ENCODE measurements around the gene TECPR1.

Gene TECPR1

DNA sequence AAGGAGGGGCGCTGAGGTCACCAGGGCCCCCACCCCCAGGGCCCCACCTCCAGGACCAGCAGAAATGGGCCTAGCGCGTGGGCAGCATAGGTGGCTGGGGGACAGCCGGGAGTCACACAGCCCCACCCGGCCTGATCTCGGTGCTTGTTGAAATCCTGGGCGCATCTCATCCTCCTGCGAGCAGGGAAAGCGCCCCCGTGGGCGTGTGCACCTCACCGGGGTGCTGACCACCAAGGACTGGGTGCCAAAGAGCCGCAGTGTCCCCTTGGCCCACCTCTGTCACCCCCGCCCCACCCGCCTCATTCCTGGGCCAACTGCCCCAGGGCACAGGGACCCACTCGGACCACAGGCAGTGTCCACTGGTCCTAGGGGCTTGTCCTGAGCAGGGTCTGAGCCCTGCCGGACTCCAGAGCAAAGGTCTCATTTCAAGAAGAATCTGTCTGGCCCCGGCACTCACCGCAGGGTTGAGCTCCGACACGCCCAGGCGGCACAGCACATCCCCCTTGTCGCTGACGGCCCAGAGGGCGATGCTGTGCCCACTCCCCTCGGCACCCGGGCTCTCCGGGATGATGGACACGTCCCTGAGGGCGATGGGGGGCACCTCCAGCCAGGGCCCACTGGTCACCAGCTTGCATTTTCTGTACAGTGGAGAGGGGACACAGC, 29.4 kb downstream of the TECPR1 start (continued):
- TF ChIP-seq ZNF221 (tag by site-specific recombination; IDR thresholded peaks at IDR 0.05; ENCODE audit: borderline replicate concordance) = no peak
- TF ChIP-seq, protein P1, sequence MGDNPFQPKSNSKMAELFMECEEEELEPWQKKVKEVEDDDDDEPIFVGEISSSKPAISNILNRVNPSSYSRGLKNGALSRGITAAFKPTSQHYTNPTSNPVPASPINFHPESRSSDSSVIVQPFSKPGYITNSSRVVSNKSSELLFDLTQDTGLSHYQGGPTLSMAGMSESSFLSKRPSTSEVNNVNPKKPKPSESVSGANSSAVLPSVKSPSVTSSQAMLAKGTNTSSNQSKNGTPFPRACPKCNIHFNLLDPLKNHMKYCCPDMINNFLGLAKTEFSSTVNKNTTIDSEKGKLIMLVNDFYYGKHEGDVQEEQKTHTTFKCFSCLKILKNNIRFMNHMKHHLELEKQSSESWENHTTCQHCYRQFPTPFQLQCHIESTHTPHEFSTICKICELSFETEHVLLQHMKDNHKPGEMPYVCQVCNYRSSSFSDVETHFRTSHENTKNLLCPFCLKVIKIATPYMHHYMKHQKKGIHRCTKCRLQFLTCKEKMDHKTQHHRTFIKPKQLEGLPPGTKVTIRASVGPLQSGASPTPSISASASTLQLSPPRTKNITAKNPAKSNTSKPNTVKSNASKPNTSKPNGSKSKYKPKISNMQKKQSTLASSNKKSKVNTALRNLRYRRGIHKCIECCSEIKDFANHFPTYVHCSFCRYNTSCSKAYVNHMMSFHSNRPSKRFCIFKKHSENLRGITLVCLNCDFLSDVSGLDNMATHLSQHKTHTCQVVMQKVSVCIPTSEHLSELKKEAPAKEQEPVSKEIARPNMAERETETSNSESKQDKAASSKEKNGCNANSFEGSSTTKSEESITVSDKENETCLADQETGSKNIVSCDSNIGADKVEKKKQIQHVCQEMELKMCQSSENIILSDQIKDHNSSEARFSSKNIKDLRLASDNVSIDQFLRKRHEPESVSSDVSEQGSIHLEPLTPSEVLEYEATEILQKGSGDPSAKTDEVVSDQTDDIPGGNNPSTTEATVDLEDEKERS (tag by site-specific recombination; IDR thresholded peaks at IDR 0.05) = no peak

DNA sequence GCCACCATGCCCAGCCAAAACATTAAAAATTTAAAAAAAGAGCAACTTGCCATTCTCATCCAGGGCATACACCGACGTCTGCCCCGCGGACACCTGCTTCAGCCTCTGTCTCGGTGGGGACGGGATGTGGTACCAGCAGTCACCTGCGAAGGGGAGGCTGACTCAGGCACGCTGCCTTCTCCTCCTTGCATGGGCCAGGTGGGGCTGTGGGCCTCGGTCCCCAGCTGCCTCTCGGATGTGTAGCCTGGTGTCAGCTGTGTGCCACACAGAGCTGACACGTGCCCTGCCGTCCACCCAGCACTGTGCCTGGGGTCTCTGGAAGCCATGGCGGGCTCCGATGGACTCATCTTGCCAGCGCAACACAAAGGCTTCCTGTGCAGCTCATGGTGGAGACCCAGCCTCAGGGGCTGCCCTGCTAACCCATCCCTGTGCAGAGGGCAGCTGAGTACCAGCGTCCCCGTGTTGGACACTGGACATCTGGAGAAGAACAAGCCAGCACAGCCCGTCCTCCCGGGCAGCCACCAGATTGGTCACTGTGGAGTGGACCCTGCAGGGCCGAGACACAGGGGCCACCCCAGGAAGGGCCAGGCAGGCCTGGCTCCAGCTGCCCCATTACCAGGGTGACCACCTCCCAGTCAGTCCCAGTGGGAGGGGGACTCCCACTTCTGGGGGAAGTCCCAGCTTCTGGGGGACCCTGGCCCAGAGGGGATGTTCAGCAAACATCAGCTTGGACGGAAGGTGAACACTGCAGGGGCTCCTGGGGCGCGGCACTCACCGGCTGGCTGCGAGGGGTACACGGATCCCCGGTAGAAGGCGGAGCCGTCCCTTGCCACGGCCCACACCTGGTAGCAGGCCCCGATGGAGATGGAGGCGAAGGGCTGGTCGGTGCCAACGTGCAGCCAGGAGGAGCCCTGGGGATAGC, 30.2 kb downstream of the TECPR1 start:
- CTCF ChIA-PET = no interaction called here
- H3K27ac ChIP-seq (ENCODE audit: extremely low read depth, low read depth, low read length) = no peak overlapping the region
- POLR2A ChIA-PET = no interaction called here
- TF ChIP-seq ZNF157 (tag by site-specific recombination; IDR thresholded peaks at IDR 0.05) (no peak), ZNF677 (tag by site-specific recombination; IDR thresholded peaks at IDR 0.05) (no peak), ZNF23 (tag by site-specific recombination; IDR thresholded peaks at IDR 0.05; ENCODE audit: borderline replicate concordance) (no peak), ZNF138 (tag by site-specific recombination; IDR thresholded peaks at IDR 0.05; ENCODE audit: borderline replicate concordance) (no peak), ZNF121 (tag by site-specific recombination; IDR thresholded peaks at IDR 0.05) (no peak), ZNF624 (tag by site-specific recombination; IDR thresholded peaks at IDR 0.05) (no peak), EGR2 (tag by site-specific recombination; IDR thresholded peaks at IDR 0.05; ENCODE audit: low read depth) (no peak), ZNF394 (tag by site-specific recombination; IDR thresholded peaks at IDR 0.05; ENCODE audit: borderline replicate concordance) (no peak), ZBTB17 (tag by site-specific recombination; IDR thresholded peaks at IDR 0.05) (no peak), ZXDB (tag by site-specific recombination; IDR thresholded peaks at IDR 0.05) (no peak), ZNF324 (tag by site-specific recombination; IDR thresholded peaks at IDR 0.05) (no peak), ZNF132 (tag by site-specific recombination; IDR thresholded peaks at IDR 0.05; ENCODE audit: borderline replicate concordance) (no peak), ZNF214 (tag by site-specific recombination; IDR thresholded peaks at IDR 0.05; ENCODE audit: borderline replicate concordance) (no peak), ZNF174 (tag by site-specific recombination; IDR thresholded peaks at IDR 0.05) (no peak), ZNF549 (tag by site-specific recombination; IDR thresholded peaks at IDR 0.05) (no peak)
- TF ChIP-seq, protein P2, sequence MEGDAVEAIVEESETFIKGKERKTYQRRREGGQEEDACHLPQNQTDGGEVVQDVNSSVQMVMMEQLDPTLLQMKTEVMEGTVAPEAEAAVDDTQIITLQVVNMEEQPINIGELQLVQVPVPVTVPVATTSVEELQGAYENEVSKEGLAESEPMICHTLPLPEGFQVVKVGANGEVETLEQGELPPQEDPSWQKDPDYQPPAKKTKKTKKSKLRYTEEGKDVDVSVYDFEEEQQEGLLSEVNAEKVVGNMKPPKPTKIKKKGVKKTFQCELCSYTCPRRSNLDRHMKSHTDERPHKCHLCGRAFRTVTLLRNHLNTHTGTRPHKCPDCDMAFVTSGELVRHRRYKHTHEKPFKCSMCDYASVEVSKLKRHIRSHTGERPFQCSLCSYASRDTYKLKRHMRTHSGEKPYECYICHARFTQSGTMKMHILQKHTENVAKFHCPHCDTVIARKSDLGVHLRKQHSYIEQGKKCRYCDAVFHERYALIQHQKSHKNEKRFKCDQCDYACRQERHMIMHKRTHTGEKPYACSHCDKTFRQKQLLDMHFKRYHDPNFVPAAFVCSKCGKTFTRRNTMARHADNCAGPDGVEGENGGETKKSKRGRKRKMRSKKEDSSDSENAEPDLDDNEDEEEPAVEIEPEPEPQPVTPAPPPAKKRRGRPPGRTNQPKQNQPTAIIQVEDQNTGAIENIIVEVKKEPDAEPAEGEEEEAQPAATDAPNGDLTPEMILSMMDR (tag by site-specific recombination; IDR thresholded peaks at IDR 0.05) = no peak
- TF ChIP-seq, protein P3, sequence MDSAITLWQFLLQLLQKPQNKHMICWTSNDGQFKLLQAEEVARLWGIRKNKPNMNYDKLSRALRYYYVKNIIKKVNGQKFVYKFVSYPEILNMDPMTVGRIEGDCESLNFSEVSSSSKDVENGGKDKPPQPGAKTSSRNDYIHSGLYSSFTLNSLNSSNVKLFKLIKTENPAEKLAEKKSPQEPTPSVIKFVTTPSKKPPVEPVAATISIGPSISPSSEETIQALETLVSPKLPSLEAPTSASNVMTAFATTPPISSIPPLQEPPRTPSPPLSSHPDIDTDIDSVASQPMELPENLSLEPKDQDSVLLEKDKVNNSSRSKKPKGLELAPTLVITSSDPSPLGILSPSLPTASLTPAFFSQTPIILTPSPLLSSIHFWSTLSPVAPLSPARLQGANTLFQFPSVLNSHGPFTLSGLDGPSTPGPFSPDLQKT (IDR thresholded peaks at IDR 0.05; ENCODE audit: borderline replicate concordance, low read depth, low read length) = no peak
- TF ChIP-seq, protein P4, sequence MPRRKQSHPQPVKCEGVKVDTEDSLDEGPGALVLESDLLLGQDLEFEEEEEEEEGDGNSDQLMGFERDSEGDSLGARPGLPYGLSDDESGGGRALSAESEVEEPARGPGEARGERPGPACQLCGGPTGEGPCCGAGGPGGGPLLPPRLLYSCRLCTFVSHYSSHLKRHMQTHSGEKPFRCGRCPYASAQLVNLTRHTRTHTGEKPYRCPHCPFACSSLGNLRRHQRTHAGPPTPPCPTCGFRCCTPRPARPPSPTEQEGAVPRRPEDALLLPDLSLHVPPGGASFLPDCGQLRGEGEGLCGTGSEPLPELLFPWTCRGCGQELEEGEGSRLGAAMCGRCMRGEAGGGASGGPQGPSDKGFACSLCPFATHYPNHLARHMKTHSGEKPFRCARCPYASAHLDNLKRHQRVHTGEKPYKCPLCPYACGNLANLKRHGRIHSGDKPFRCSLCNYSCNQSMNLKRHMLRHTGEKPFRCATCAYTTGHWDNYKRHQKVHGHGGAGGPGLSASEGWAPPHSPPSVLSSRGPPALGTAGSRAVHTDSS (tag by site-specific recombination; IDR thresholded peaks at IDR 0.05) = no peak
- TF ChIP-seq, protein P5, sequence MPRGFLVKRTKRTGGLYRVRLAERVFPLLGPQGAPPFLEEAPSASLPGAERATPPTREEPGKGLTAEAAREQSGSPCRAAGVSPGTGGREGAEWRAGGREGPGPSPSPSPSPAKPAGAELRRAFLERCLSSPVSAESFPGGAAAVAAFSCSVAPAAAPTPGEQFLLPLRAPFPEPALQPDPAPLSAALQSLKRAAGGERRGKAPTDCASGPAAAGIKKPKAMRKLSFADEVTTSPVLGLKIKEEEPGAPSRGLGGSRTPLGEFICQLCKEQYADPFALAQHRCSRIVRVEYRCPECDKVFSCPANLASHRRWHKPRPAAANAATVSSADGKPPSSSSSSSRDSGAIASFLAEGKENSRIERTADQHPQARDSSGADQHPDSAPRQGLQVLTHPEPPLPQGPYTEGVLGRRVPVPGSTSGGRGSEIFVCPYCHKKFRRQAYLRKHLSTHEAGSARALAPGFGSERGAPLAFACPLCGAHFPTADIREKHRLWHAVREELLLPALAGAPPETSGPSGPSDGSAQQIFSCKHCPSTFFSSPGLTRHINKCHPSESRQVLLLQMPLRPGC (tag by site-specific recombination; IDR thresholded peaks at IDR 0.05) = no peak
- TF ChIP-seq, protein P6, sequence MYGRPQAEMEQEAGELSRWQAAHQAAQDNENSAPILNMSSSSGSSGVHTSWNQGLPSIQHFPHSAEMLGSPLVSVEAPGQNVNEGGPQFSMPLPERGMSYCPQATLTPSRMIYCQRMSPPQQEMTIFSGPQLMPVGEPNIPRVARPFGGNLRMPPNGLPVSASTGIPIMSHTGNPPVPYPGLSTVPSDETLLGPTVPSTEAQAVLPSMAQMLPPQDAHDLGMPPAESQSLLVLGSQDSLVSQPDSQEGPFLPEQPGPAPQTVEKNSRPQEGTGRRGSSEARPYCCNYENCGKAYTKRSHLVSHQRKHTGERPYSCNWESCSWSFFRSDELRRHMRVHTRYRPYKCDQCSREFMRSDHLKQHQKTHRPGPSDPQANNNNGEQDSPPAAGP (tag by site-specific recombination; IDR thresholded peaks at IDR 0.05) = no peak
- H3K4me3 ChIP-seq (ENCODE audit: low read depth, low read length) = no peak overlapping the region
- H3K4me1 ChIP-seq (ENCODE audit: control insufficient read depth, insufficient read depth, low read length) = peaks cover 5% of the 10 kb centered on the region; the same call in 1 of the 2 replicates
- H3K9me3 ChIP-seq (ENCODE audit: control insufficient read depth, insufficient read depth, low read depth, low read length) = no peaks in the 10 kb centered on the region
- H3K36me3 ChIP-seq (ENCODE audit: control insufficient read depth in 2 of 2, insufficient read depth in 1 of 2, low read length in 2 of 2) = peaks cover 0 to 10% of the 10 kb centered on the region in 2 experiments; a peak in 2 of 3 replicates

All from HEK293 (cell line).